ENCODE measurements around the gene BMP5.

DNA sequence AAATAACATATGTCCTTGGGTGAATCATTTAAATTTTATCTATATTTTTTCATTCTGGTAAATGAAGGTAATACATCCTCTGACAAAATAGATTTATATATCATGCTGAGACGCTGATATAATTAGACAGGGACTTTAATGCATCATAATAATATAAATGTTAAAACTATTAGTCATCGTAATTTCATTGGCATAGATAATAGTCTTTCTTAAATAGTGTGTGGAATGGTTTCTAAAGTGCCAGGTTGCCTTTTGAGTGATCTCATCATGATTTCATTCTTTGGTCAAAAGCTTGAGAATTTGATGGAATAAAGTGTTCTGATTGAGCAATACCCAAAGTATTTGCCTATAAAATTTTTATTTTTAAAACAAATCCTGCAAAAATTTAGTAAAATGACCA, 43.2 kb upstream of the BMP5 start:
- TF ChIP-seq, protein P1, sequence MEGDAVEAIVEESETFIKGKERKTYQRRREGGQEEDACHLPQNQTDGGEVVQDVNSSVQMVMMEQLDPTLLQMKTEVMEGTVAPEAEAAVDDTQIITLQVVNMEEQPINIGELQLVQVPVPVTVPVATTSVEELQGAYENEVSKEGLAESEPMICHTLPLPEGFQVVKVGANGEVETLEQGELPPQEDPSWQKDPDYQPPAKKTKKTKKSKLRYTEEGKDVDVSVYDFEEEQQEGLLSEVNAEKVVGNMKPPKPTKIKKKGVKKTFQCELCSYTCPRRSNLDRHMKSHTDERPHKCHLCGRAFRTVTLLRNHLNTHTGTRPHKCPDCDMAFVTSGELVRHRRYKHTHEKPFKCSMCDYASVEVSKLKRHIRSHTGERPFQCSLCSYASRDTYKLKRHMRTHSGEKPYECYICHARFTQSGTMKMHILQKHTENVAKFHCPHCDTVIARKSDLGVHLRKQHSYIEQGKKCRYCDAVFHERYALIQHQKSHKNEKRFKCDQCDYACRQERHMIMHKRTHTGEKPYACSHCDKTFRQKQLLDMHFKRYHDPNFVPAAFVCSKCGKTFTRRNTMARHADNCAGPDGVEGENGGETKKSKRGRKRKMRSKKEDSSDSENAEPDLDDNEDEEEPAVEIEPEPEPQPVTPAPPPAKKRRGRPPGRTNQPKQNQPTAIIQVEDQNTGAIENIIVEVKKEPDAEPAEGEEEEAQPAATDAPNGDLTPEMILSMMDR (IDR thresholded peaks at IDR 0.05; ENCODE audit: insufficient read depth, low read length): no peak
- no peak for TF ChIP-seq POLR2AphosphoS5 (IDR thresholded peaks at IDR 0.05; ENCODE audit: low read depth)
- TF ChIP-seq SPI1 (IDR thresholded peaks at IDR 0.05; ENCODE audit: borderline replicate concordance, low read depth): no peak
- TF ChIP-seq, protein P2, sequence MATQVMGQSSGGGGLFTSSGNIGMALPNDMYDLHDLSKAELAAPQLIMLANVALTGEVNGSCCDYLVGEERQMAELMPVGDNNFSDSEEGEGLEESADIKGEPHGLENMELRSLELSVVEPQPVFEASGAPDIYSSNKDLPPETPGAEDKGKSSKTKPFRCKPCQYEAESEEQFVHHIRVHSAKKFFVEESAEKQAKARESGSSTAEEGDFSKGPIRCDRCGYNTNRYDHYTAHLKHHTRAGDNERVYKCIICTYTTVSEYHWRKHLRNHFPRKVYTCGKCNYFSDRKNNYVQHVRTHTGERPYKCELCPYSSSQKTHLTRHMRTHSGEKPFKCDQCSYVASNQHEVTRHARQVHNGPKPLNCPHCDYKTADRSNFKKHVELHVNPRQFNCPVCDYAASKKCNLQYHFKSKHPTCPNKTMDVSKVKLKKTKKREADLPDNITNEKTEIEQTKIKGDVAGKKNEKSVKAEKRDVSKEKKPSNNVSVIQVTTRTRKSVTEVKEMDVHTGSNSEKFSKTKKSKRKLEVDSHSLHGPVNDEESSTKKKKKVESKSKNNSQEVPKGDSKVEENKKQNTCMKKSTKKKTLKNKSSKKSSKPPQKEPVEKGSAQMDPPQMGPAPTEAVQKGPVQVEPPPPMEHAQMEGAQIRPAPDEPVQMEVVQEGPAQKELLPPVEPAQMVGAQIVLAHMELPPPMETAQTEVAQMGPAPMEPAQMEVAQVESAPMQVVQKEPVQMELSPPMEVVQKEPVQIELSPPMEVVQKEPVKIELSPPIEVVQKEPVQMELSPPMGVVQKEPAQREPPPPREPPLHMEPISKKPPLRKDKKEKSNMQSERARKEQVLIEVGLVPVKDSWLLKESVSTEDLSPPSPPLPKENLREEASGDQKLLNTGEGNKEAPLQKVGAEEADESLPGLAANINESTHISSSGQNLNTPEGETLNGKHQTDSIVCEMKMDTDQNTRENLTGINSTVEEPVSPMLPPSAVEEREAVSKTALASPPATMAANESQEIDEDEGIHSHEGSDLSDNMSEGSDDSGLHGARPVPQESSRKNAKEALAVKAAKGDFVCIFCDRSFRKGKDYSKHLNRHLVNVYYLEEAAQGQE (IDR thresholded peaks at IDR 0.05; ENCODE audit: insufficient replicate concordance, low read depth): no peak
